GM21529 (cell line): Measurements from ENCODE around the gene GPR34.
"Not testable (repeated sequence)": the region's sequence is repeated elsewhere in the genome, so short reads cannot be mapped to it uniquely, and the experiment has no call there.

Experiments used
- ATAC-seq: cut with Tn5 transposase; IDR thresholded peaks from one replicate; pipeline ENCODE4 v1.9.1; 2021; ENCODE audit not compliant: unreplicated experiment

Gene GPR34

DNA sequence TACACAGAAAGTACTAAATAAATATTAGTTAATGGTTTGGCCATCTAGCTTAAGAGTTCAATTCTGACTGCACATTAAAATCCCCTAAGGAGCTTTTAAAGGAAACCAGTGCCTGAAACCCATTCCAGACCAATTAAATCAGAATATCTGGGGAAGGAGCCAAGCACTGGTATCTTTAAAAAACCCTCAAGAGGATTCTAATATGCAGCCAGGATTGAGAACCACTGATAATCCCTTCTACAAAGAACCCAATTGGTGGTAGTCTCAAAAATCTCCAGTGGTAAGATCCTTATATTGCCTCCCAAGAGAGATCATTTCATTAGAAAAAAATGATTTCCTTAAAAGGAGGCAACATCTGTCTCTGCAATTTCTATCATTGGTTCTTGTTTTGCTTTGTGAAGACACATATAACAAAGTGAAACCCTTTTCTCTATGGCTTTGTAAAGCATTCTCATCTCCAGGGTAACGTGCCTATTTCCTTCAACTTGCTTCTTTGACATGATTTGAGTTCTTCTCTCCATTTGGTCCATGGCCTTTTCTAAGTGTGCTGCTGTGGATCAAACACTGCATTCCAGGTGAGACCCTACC, 3.5 kb downstream of the GPR34 start:
- ATAC-seq, result no peak

DNA sequence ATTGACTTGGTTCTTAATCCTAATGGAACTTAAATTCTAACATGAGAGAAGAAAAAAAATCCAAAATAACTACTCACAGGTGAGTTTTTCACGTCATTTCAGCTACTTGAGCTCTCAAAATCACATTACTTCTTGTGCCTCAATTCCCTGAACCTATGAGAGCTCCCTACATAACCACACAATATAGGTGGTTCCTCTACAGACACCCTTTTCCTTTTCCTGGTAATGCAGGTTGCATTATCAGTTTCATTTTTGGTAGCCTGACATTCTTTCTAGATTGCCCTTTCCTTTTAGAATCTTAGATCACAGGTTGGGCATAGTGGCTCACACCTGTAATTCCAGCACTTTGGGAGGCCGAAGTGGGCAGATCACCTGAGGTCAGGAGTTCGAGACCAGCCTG, 4.3 kb downstream of the GPR34 start:
- no peak for ATAC-seq

DNA sequence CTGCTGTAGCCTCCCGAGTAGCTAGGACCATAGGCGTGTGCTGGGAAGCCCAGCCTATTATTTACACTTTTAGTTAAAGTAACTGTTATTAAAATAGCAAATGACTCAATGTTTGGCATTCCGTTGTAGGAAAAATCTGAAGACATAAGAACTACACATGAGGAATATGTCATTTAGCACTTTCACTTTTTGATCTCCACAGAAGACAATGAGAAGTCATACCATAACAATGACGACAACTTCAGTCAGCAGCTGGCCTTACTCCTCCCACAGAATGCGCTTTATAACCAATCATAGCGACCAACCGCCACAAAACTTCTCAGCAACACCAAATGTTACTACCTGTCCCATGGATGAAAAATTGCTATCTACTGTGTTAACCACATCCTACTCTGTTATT, 6.7 kb downstream of the GPR34 start:
- no peak for ATAC-seq

DNA sequence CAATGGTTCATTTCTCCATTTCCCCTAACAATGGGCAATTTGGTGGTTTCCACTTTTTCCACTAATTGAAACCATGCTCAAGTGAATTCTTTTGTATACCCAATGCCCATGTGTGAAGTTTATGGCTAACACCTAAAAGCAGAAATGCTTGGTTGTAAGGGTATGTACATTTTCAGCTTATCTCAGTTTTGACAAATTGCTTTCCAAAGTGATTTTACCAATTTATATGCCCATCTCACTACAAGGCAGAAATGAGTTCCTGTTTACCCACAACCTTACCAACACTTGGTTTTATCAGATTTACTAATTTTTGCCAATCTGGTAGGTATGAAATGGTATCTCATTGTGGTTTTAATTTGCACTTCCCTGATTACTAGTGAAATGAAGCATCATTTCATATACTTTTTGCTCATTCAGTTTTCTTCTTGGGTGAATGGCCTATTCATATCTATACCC, 14.8 kb downstream of the GPR34 start:
- ATAC-seq, result no peak

DNA sequence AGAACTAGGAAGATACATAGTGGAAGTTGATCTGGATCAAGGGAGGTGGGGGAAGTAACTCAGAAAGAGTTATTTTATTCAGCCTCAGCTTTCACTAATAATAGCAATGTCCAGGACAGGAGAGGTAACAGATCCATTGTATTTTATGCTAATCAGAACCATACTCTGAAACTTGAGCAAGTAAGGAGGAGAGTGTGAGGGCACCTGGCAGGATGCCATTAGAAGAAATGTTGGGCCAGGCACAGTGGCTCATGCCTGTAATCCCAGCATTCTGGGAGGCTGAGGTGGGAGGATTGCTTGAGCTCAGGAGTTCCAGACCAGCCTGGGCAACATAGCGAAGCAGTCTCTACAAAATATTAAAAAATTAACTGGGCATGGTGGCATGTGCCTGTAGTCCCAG, 16.3 kb downstream of the GPR34 start:
- no peak for ATAC-seq

DNA sequence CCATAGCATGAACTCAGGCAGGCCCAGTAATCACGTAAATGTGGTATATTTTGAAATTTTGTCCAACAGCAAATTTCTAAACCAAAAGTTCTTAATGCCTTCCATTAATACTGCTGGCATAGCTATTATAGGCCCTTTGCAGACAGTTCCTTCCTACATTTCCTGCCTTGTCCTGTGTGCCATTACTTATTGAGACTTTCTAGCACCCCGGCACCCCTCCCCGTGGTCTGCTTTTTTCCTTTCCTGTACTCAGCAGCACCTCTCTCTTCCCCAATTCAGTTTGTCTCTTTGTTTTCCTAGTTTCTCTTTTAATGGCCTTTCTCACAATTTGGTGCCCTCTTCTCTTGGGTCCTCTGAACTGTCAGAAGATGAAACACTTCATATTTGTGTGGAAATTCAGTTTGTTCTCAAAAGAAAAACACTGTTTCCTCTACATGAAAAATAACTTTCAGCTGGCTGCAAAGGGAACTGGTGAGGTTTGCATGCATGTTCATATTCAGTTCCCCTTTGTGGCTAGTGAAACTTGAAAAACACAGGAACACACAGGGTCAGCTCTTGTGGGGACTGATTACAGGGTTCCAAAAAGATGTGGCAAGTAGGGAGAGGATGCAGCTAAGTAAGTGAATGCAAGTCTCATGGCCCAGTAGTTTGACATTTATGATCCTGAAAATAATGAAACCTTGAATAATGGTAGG, 17.1 kb downstream of the GPR34 start:
- ATAC-seq, result peak; percentile 88

DNA sequence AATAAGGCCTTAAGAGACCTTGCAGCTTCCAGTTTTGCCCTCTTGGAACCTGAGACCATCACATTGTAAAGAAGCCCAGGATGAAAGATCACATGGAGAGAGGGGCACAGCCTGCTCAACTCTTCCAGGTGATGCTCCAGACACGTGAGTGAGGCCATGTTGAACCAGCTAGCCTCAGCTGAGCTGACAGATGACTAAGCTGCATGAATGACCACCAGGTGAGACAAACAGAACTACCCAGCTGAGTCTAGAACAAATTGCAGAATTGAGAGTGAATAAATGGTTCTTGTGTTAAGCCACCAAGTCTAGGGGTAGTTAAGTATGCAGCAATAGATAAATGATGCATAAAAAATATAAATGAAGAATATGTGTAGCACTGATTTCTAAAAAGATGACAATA, 18.4 kb downstream of the GPR34 start:
- no peak for ATAC-seq

DNA sequence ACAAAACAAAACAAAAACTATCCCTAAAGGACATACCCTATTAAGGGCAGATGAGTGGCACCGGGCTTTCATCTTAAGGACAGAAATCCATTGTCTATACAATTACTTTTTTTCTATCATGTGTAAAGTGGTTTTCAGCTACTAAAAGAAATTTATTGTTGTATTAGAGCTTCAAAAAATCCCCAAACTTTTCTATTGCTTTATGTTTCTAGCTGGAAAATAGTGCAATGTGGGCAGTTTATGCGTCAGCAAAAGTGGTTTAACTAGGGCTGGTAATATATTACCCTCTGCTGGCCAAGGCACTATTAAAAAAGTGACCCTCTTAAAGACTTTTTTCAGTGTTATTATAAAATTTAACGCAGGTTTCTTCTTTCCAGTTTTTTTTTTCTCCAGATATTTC, 19.7 kb downstream of the GPR34 start:
- ATAC-seq, result no peak

DNA sequence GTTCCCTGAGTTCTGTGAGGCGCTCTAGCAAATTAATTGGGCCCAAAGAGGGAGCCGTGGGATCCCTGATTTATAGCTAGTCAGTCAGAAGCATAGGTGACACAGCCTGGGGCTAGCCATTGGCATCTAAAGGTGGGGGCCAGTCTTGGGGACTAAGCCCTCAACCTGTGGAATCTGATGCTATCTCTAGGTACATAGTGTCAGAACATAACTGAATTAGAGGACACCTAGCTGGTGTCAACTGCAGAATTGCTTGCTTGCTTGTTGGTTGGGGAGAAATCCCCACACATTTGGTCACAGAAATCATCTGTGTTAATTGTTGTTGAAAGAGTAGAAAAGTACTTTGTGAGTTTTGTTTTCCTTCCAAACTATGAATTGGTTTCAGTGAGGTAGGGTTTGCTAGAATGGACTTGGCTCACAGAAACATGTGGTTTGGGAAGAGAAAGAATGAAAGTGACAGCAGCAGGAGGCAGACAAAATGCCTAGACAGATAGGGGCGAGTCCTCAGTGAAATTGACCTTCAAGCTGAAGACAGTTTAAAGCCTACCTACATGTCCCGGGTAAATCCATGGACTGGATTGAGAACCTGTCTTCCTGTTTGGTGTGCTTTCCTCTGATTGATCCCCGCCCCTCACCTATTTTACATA, 22.4 kb downstream of the GPR34 start:
- ATAC-seq, result no peak

DNA sequence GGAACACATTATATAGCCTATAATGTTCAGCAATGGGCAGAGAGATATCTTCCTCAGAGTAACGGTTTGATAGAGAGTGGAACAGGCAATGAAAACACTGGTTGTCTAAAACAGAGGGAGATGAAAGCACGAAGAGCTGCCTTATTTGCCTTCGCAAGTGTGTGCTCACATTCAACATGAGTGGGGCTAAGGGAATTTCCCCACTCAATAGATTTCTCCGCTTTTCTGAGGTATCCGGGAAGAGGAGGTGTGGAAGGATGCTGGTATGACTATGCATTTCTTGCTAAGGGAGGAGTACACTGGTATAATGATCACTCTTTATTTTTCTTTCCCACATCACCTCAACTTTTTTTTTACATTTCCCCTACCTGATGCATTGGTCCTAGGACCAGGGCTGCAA, 27.4 kb downstream of the GPR34 start:
- ATAC-seq, result no peak

DNA sequence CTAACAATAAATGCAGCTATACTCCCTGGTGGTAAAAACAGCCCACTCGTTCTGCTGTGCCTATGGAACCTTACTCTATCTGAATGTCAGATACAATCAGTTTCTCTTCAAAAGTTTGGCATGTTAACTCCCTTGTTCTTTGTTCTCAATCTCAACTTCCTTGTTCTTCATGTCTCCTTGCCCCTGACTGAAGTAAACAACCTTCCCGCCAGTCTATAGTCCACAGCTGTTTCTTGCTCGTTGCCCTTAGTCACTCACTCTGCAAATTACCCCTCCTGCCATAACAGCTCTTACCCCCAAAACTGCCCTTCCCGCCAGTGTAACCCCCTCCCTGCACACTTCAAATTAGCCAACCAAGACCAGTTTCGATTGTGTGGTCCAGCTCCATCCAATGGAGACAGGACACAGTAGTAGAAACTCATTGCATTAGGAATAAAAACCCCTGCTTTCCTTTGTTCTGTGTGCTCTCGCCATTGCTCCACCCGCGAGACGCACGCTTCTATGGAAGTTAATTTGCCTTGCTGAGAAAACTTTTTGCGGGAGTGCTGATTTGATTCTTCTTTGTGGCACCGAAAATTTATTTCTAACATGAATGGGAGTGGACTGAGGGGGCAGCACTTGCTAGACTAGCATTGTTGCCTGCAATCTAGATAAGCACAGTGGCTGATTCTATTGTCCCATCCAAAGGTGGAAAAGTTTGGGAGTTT, 28.1 kb downstream of the GPR34 start:
- ATAC-seq, result no peak

DNA sequence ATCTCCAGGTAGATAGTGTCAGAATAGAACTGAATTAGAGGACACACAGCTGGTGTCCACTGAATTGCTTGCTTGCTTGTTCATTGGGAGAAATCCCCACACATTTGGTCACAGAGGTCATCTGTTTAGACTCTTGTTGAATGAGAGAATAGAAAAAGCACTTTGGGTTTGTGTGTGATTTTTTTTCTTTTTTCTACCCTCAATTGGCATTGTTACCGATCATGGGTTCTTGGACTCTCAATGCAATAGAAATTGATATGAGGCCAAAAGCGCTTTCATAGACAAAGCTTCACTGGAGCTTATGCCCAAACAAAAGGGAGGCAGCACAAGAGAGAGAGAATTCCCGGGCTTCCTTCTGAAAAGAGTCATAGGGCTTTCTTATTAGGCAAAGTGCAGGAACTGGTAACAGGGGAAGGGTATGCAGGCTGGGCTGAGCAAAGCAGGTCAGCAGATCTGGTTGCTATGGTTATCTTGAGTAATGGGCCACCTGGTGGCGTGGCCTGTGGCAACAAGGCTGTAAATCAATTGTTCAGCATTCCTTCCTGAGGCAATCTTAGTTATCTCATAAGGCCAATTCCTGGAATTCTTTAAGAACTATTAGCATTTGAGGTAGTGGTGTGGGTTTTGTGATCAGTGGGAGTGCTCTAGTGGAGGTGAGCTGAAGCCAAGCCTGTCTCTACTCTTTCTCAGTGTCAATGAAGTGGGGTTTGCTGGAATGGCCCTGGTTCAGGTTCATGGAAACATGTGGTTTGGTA, 29.9 kb downstream of the GPR34 start:
- no peak for ATAC-seq

DNA sequence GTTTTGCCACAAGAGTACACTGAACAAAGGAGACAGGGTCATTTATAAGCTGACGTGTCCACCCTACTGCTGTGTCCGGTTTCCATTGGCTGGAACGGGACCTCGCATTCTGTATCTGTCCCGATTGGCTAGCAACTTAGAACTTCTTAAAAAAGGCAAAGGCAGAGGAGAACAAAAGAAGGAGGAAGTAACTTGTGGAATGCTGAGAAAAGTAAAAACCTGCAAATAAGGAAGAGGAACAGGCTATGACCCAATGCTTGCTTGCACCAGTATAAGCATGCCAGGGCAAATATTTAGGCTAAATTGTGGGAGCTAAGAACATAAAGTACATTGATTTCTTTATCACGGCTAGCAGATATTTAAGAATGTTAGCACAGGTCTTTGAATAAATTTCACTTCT, 30.8 kb downstream of the GPR34 start:
- not testable (repeated sequence) for ATAC-seq

DNA sequence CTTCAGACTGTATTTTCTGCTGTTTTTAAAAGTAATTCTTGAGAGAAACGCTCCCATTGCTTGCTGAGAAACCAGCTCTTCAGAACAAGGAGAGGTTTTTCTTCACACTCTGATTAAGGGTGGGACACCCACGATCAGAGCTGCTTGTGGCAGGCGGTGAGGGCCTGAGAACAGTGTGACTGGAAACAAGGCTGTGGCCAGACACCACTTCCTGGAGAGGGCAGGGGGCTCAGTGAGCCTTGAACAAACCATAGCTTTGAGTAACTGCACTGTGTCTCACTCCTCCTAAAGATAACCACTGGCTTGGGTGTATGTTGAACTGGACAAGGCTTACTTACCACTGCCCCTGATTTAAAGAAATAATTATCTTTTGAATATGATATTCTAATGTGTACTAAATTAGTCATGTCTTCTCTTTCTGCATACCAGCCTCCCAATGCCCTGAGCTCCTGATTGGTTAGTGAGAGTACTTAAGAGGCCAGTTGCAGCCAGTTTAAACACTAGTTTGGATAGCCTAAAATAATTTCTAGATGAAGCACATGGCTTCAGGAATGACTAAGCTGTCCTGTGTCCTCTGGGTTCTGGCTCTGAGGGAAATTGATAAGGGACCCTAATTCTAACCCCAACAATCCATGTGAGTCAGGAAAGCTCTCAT, 31.5 kb downstream of the GPR34 start:
- peak; percentile 85 for ATAC-seq

DNA sequence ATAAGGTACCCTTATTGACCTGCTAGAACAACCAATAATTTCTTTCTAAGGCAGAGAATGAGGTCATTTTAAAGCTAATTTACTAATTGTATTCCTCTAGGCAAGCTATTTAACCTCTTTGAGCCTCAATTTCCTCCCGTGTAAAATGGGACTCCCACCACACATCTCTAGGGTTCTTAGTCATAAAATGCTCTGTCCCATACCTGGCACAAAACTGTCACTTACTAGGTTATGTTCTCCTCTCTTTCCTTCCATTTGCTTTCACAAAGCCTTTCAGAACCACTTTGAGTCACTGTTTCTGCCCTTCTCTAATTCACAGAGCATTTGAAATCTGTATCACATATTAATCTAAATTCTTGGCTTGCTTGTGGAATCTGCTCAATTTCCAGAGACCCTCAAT, 32.8 kb downstream of the GPR34 start:
- ATAC-seq, result no peak

DNA sequence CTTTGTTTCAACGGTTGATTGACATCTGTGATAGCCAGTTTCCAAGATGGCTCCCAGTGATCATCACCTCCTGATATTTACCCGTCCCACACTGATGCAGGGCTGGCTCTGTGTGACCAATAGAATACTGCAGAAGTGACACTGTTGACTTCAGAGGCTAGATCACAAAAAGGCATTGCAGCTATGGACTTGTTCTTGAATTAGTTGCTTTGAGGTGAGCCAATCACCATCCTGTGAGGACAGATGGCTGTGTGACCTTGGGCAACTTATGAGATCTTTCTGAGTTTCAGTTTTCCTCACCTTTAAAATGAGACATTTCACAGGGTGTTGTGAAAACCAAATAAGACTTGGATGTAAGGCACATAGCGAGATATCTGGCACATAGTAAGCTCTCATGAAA, 33.4 kb downstream of the GPR34 start:
- no peak for ATAC-seq

DNA sequence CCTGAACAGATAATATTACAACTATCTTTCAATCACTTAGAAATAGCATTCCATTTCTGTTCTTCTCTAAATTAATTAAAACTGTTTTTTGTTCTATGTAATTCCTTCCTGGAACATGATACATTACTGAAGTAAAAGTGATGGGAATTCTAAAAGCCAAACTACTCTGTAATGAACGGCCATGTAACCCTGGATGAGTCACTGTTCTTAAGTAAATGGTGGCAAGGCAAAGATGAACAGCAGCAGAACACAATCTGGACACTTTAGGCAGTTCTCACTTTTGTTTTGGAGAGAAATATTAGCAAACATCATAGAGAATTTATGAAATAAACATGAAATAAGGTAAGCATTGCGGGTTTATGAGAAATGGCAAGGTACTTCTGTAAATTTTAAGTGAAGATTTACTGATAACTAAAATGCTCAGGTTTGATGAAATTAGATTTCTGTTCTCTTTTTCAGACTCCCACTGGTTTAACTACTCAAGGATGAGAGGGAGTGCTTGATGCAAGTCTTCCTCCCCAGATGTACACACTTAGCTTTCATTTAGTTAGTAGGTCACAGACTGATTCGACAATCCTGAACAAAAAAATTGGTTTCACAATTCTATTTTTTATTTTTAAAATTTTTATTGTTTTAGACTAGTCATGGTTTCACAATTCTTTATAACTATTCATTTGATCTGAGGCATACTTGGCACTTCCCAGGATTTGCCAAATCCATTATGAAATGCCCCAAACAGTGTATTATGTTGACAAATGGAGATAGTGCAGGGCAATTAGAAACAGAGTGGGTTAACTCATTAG, 34.2 kb downstream of the GPR34 start:
- ATAC-seq, result no peak

DNA sequence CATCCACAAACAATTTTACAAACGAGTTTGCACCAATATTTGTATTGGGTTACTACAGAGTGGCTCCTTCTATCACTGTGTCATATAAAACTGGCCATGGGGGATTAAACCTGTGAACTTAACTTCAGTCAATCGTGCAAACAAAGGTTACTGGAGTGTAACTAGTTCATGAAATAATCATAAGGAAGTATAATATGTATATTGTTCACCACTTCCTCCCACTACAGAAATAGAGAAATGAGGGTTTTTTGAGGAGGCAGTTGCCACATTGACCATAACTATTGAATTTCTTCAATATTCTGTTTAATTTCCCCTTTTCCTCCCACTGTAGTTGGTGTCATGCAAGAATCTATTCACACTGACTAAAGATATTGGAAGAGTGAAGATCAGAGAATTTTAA, 35.1 kb downstream of the GPR34 start, which contains the start of gene GPR82:
GPR82 (plus strand) TSS at position 356 of the 400 bp plus-strand sequence. CDS start 2,846 bp downstream, outside the sequence.
- ATAC-seq, result no peak

DNA sequence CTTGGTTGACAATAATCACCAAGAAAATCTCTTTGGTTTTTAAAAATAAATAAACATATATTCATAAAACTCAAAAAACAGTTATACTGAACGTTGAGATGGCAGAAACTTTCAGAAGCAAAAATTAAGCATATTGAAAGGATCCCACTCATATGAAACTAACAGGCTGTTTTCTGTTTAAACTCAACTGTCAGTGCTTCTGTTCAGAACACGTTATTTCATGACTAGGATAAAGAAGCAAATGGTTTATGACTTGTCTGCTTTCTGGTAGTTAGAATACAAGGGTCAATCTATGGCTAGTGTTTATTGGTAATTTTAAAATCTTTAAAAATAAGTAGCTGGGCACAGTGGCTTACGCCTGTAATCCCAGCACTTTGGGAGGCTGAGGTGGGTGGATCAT, 39.4 kb downstream of the GPR34 start:
- no peak for ATAC-seq

DNA sequence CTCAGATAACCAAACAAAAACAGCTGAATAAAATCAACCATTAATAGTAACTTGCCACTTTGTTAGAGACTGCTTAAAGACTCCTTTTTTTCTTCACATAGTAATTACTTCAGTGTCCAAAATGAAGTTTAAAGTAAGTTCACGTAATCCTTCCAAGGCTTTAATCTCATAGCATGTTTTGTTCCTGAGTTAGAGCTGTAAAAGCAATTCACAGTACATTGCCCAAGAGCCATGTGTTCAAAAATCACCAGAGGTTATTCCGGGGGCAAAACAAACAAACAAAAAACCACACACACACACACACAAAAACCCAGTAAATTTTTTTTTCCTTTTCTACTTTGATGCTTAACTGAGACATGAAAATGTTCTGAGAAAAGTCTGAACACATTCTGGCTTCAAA, 41.3 kb downstream of the GPR34 start:
- no peak for ATAC-seq
